SU-DHL-6 (cell line): Measurements from ENCODE around the gene NFE2L3.
"Not testable (repeated sequence)": the region's sequence is repeated elsewhere in the genome, so short reads cannot be mapped to it uniquely, and the experiment has no call there.

Source experiments
- H2AFZ ChIP-seq: fragments of 200-600 bp; sonication (generic); 2 replicates; pipeline ENCODE4 v1.6.1; 2014; ENCODE audit warnings: low read depth, mild to moderate bottlenecking, moderate library complexity, mixed read lengths, antibody characterized with exemption, low read length; ENCODE audit not compliant: severe bottlenecking
- H3F3A ChIP-seq: fragments of 200-600 bp; shearing (Covaris generic); 2 replicates; pipeline ENCODE4 v1.6.0; 2016; ENCODE audit warnings: antibody characterized with exemption, mild to moderate bottlenecking; ENCODE audit not compliant: insufficient read depth
- H3K27ac ChIP-seq: fragments of 200-600 bp; sonication (generic); 2 replicates; pipeline ENCODE4 v1.5.1; 2016; ENCODE audit warnings: low read depth, mild to moderate bottlenecking, low read length, moderate library complexity, mixed read lengths
- H3K27me3 ChIP-seq: fragments of 200-600 bp; sonication (generic), shearing (Covaris generic); 2 replicates; pipeline ENCODE4 v1.6.0; 2014; ENCODE audit warnings: mild to moderate bottlenecking, low read length
- H3K36me3 ChIP-seq: fragments of 200-600 bp; sonication (generic); 2 replicates; pipeline ENCODE4 v1.6.1; 2014; ENCODE audit warnings: mild to moderate bottlenecking, low read length, mixed read lengths
- H3K4me2 ChIP-seq: fragments of 300-600, 200-600 bp; shearing (Covaris generic), sonication (generic); 2 replicates; pipeline ENCODE4 v1.6.0; 2014; ENCODE audit warnings: low read length, low read depth, mild to moderate bottlenecking; ENCODE audit not compliant: poor library complexity, severe bottlenecking
- H3K4me3 ChIP-seq: fragments of 200-600 bp; sonication (generic); 2 replicates; pipeline ENCODE4 v1.5.1; 2014; ENCODE audit warnings: antibody characterized with exemption, low read length, mild to moderate bottlenecking, mixed read lengths; ENCODE audit not compliant: insufficient read depth, poor library complexity, severe bottlenecking
- H3K79me2 ChIP-seq: fragments of 200-600 bp; sonication (generic); 2 replicates; pipeline ENCODE4 v1.6.1; 2014; ENCODE audit warnings: mild to moderate bottlenecking, low read length, moderate library complexity; ENCODE audit not compliant: insufficient read depth
- H3K9ac ChIP-seq: fragments of 200-600 bp; sonication (generic); 2 replicates; pipeline ENCODE4 v1.7.0; 2014; ENCODE audit warnings: mild to moderate bottlenecking, low read length
- H3K9me2 ChIP-seq: fragments of 200-600 bp; sonication (generic); replicated peaks from 2 replicates; pipeline ENCODE4 v1.6.1; 2014; ENCODE audit warnings: low read length; ENCODE audit not compliant: insufficient read depth
- H3K9me3 ChIP-seq: fragments of 200-600 bp; sonication (generic); 2 replicates; pipeline ENCODE4 v1.6.1; 2014; ENCODE audit warnings: low read length, mixed read lengths; ENCODE audit not compliant: insufficient read depth
- H4K20me1 ChIP-seq: fragments of 200-600 bp; sonication (generic); 2 replicates; pipeline ENCODE4 v1.6.1; 2014; ENCODE audit warnings: low read depth, mild to moderate bottlenecking, antibody characterized with exemption, low read length, moderate library complexity, mixed read lengths
- EZH2phosphoT487 ChIP-seq: fragments of 200-600 bp; sonication (generic), shearing (Covaris generic); conservative IDR thresholded peaks from 2 replicates; pipeline ENCODE4 v1.6.1; 2018; ENCODE audit warnings: mild to moderate bottlenecking, antibody characterized with exemption, low read length, moderate library complexity, mixed read lengths
- TF ChIP-seq, protein P1 (sequence below): fragments of 200-600 bp; sonication (generic); IDR thresholded peaks from one replicate; pipeline ENCODE4 v1.5.1; 2017; ENCODE audit warnings: antibody characterized with exemption, mild to moderate bottlenecking, low read length, moderate library complexity; ENCODE audit not compliant: insufficient read depth, poor library complexity, severe bottlenecking

NFE2L3 gene

DNA sequence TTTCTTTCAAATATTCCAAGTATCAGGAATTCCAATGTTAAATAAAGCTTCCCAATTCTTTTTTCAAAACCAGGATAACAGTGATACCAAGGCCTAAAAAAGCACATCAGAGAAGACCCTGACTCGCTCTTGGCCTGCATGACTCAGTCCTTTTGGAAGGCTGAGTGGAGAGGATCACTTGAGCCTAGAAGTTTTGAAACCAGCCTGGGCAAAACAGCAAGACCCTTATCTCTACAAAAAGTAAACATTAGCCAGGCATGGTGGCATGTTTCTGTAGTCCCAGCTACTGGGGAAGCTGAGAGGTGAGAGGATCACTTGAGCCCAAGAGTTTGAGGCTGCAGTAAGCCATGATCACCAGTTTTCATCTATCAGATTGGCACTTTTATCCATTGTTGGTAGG is 18.7 kb downstream of the NFE2L3 start:
- H3K27ac ChIP-seq: no peak overlapping the region
- H3F3A ChIP-seq: 0 out of 2 replicates have a peak, but pooled peaks cover 3% of the 10 kb centered on the region
- no peak overlapping the region for H3K9ac ChIP-seq
- no peaks in the 10 kb centered on the region for H3K79me2 ChIP-seq
- no peaks in the 10 kb centered on the region for H3K9me3 ChIP-seq
- H3K27me3 ChIP-seq: no peaks in the 10 kb centered on the region
- no peak overlapping the region for H3K4me2 ChIP-seq
- no peak overlapping the region for H2AFZ ChIP-seq
- TF ChIP-seq, protein P1, sequence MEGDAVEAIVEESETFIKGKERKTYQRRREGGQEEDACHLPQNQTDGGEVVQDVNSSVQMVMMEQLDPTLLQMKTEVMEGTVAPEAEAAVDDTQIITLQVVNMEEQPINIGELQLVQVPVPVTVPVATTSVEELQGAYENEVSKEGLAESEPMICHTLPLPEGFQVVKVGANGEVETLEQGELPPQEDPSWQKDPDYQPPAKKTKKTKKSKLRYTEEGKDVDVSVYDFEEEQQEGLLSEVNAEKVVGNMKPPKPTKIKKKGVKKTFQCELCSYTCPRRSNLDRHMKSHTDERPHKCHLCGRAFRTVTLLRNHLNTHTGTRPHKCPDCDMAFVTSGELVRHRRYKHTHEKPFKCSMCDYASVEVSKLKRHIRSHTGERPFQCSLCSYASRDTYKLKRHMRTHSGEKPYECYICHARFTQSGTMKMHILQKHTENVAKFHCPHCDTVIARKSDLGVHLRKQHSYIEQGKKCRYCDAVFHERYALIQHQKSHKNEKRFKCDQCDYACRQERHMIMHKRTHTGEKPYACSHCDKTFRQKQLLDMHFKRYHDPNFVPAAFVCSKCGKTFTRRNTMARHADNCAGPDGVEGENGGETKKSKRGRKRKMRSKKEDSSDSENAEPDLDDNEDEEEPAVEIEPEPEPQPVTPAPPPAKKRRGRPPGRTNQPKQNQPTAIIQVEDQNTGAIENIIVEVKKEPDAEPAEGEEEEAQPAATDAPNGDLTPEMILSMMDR: no peak
- no peak for TF ChIP-seq EZH2phosphoT487
- no peaks in the 10 kb centered on the region for H3K9me2 ChIP-seq
- no peak overlapping the region for H3K4me3 ChIP-seq
- H4K20me1 ChIP-seq: no peaks in the 10 kb centered on the region
- no peaks in the 10 kb centered on the region for H3K36me3 ChIP-seq

DNA sequence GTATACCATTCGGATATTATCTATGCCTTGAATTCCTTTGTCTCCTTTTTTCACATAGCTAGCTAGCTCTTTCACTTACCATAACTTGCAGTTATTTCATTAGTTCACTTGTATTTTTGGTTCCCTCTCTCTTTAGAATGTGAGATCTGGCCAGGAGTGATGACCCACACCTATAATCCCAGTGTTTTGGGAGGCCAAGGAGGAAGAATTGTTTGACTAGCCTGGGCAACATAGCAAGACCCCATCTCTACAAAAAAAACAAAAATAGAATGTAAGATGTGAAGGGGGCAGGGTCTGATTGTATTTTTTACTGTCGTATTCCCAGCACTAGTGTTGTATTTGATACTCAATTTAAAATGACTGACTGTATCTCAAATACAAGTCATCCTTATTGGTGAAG is 19.6 kb downstream of the NFE2L3 start:
- Histone ChIP-seq H3K9me3 (no peaks in the 10 kb centered on the region), H3K27ac (no peak overlapping the region), H3K79me2 (no peaks in the 10 kb centered on the region), H2AFZ (no peak overlapping the region), H4K20me1 (no peaks in the 10 kb centered on the region), H3K4me2 (no peak overlapping the region), H3K9me2 (no peaks in the 10 kb centered on the region), H3F3A (0 out of 2 replicates have a peak, but pooled peaks cover 3% of the 10 kb centered on the region), H3K27me3 (no peaks in the 10 kb centered on the region), H3K36me3 (no peaks in the 10 kb centered on the region), H3K4me3 (no peak overlapping the region), H3K9ac (no peak overlapping the region)
- TF ChIP-seq, protein P1: no peak
- no peak for TF ChIP-seq EZH2phosphoT487

DNA sequence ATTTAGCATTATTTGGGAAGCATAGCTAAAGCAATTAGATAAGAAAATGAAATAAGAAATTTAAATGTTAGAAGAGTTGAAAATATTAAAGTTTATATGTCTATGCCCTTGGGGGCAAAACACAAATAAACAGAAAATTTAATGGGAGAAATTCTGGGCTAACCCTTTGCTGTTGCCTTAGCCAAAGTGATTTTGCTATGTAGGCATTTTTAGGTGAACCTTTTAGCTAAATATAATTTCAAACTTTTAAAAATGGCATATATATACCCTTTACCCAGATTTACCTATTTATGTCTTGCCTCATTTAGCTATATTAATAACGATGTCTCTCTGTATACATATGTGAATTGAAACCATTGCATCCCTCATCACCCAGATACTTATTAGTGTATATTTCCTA is 20.1 kb downstream of the NFE2L3 start:
- Histone ChIP-seq H2AFZ (no peak overlapping the region), H3K4me2 (no peak overlapping the region), H3K36me3 (no peaks in the 10 kb centered on the region), H3K4me3 (no peak overlapping the region), H3K27ac (no peak overlapping the region), H3K27me3 (no peaks in the 10 kb centered on the region), H3K9ac (no peak overlapping the region), H4K20me1 (no peaks in the 10 kb centered on the region), H3K9me3 (no peaks in the 10 kb centered on the region), H3F3A (0 out of 2 replicates have a peak, but pooled peaks cover 3% of the 10 kb centered on the region), H3K79me2 (no peaks in the 10 kb centered on the region), H3K9me2 (no peaks in the 10 kb centered on the region)
- TF ChIP-seq EZH2phosphoT487: no peak
- TF ChIP-seq, protein P1: no peak

DNA sequence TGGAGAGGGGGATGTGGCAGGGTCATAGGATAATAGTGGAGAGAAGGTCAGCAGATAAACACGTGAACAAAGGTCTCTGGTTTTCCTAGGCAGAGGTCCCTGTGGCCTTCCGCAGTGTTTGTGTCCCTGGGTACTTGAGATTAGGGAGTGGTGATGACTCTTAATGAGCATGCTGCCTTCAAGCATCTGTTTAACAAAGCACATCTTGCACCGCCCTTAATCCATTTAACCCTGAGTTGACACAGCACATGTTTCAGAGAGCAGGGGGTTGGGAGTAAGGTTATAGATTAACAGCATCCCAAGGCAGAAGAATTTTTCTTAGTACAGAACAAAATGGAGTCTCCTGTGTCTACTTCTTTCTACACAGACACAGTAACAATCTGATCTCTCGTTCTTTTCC is 23.9 kb downstream of the NFE2L3 start:
- not testable (repeated sequence) for H3K4me3 ChIP-seq, H3K9me2 ChIP-seq, H3K36me3 ChIP-seq, H2AFZ ChIP-seq, H3K79me2 ChIP-seq, H4K20me1 ChIP-seq, H3K27me3 ChIP-seq, H3K9ac ChIP-seq, H3F3A ChIP-seq, H3K4me2 ChIP-seq, H3K27ac ChIP-seq, H3K9me3 ChIP-seq

DNA sequence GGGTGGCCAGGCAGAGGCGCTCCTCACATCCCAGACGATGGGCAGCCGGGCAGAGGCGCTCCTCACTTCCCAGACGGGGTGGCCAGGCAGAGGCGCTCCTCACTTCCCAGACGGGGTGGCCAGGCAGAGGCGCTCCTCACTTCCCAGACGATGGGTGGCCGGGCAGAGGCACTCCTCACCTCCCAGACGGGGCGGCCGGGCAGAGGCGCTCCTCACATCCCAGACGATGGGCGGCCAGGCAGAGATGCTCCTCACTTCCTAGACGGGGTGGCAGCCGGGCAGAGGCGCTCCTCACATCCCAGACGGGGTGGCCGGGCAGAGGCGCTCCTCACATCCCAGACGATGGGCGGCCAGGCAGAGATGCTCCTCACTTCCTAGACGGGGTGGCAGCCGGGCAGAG is 24.7 kb downstream of the NFE2L3 start:
- H3K27ac ChIP-seq, H2AFZ ChIP-seq, H3K9me2 ChIP-seq, H3F3A ChIP-seq, H3K79me2 ChIP-seq, H4K20me1 ChIP-seq, H3K27me3 ChIP-seq, H3K4me3 ChIP-seq, H3K36me3 ChIP-seq, H3K9ac ChIP-seq, H3K4me2 ChIP-seq, H3K9me3 ChIP-seq: not testable (repeated sequence)

DNA sequence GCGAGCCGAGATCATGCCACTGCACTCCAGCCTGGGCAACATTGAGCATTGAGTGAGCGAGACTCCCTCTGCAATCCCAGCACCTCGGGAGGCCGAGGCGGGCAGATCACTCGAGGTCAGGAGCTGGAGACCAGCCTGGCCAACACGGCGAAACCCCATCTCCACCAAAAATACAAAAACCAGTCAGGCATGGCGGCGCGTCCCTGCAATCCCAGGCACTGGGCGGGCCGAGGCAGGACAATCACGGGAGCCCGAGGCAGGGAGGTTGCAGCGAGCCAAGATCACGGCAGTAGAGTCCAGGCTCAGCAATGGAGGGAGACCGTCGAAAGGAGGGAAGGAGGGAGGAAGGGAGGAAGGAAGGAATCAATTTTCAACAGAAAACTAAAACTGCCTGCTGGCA is 25.3 kb downstream of the NFE2L3 start:
- H3K27ac ChIP-seq, H3K27me3 ChIP-seq, H2AFZ ChIP-seq, H3K4me3 ChIP-seq, H3K36me3 ChIP-seq, H3K79me2 ChIP-seq, H4K20me1 ChIP-seq, H3K9me2 ChIP-seq, H3K9me3 ChIP-seq, H3K9ac ChIP-seq, H3K4me2 ChIP-seq: not testable (repeated sequence)
- H3F3A ChIP-seq: peaks cover 15% of the 10 kb centered on the region
